DND-41 (cell line): ENCODE results near the gene SCAF11.

Source experiments
- ATAC-seq: fragments of 200-7000 bp; cut with Tn5 transposase; 3 replicates; pipeline ENCODE4 v1.9.1; 2021; ENCODE audit warnings: low read depth; ENCODE audit not compliant: insufficient read depth
- DNase-seq: peaks from one replicate; pipeline ENCODE4 v3.0.0-alpha.2; 2020
- H2AFZ ChIP-seq: 2 replicates; pipeline ENCODE4 v1.6.0; 2012; ENCODE audit warnings: low read depth, low read length
- H3K27ac ChIP-seq: 2 replicates; pipeline ENCODE4 v1.5.1; 2012; ENCODE audit warnings: low read length, inconsistent platforms
- H3K27me3 ChIP-seq: fragments of 200-600 bp; sonication (generic); 2 replicates; pipeline ENCODE4 v1.6.0; 2012; ENCODE audit warnings: low read length, mild to moderate bottlenecking, inconsistent platforms; ENCODE audit not compliant: insufficient read depth, poor library complexity
- H3K36me3 ChIP-seq: 2 replicates; pipeline ENCODE4 v1.5.1; 2012; ENCODE audit warnings: low read length, inconsistent platforms; ENCODE audit not compliant: insufficient read depth
- H3K4me1 ChIP-seq: 2 replicates; pipeline ENCODE4 v1.5.1; 2012; ENCODE audit warnings: mild to moderate bottlenecking, low read length; ENCODE audit not compliant: insufficient read depth
- H3K4me2 ChIP-seq: 2 replicates; pipeline ENCODE4 v1.6.0; 2012; ENCODE audit warnings: mild to moderate bottlenecking, moderate library complexity, low read length, inconsistent platforms; ENCODE audit not compliant: insufficient read depth
- H3K4me3 ChIP-seq, 2 experiments: fragments of 200-600 bp in 1 of 2; shearing (Covaris generic) in 1 of 2; 2 replicates each; pipeline ENCODE4 v1.5.1; 2012 to 2016; ENCODE audit warnings: inconsistent platforms in 2 of 2, low read length in 2 of 2, mild to moderate bottlenecking in 2 of 2, low read depth in 1 of 2, moderate library complexity in 1 of 2
- H3K79me2 ChIP-seq: 2 replicates; pipeline ENCODE4 v1.6.0; 2012; ENCODE audit warnings: low read length, inconsistent platforms; ENCODE audit not compliant: insufficient read depth
- H3K9ac ChIP-seq: 2 replicates; pipeline ENCODE4 v1.6.0; 2012; ENCODE audit warnings: low read depth, mild to moderate bottlenecking, inconsistent platforms, low read length, moderate library complexity
- H3K9me3 ChIP-seq: 2 replicates; pipeline ENCODE4 v1.5.1; 2012; ENCODE audit warnings: low read length, moderate library complexity, mild to moderate bottlenecking, inconsistent platforms; ENCODE audit not compliant: insufficient read depth, severe bottlenecking
- H4K20me1 ChIP-seq: 2 replicates; pipeline ENCODE4 v1.6.0; 2012; ENCODE audit warnings: low read length; ENCODE audit not compliant: insufficient read depth
- CTCF ChIP-seq: IDR thresholded peaks from 2 replicates; pipeline ENCODE4 v1.5.1; 2012; ENCODE audit warnings: borderline replicate concordance, low read length, moderate library complexity, mild to moderate bottlenecking; ENCODE audit not compliant: poor library complexity, severe bottlenecking; ENCODE audit errors: extremely low read depth
- EZH2 ChIP-seq: IDR thresholded peaks from 3 replicates; pipeline ENCODE4 v1.6.1; 2012; ENCODE audit warnings: borderline replicate concordance, low read depth, mild to moderate bottlenecking, moderate library complexity, low read length, inconsistent platforms; ENCODE audit not compliant: severe bottlenecking

The SCAF11 gene

GRCh38 chr12:45986641-45987339 is 3.6 kb downstream of the SCAF11 start:
- H3K4me3 ChIP-seq: no peak overlapping the region; a peak in 1 of 4 replicates
- H2AFZ ChIP-seq: no peak overlapping the region
- no peak overlapping the region for H3K27ac ChIP-seq
- H3K27me3 ChIP-seq: no peaks in the 10 kb centered on the region
- TF ChIP-seq EZH2: no peak
- TF ChIP-seq CTCF: no peak
- H3K9me3 ChIP-seq: no peaks in the 10 kb centered on the region
- H3K79me2 ChIP-seq: peaks cover 90% of the 10 kb centered on the region
- peaks cover 73% of the 10 kb centered on the region for H4K20me1 ChIP-seq
- DNase-seq (no peak), ATAC-seq (no peak)
- H3K4me2 ChIP-seq: peak overlapping the region; percentile 66
- peaks cover 34% of the 10 kb centered on the region for H3K4me1 ChIP-seq
- H3K9ac ChIP-seq: no peak overlapping the region
- H3K36me3 ChIP-seq: peaks cover 25% of the 10 kb centered on the region

GRCh38 chr12:45981075-45981837 is 9.1 kb downstream of the SCAF11 start:
- TF ChIP-seq CTCF (no peak), EZH2 (no peak)
- Histone ChIP-seq H3K4me2 (no peak overlapping the region), H3K9me3 (no peaks in the 10 kb centered on the region)

GRCh38 chr12:45980540-45980939 is 9.8 kb downstream of the SCAF11 start:
- peaks cover 8% of the 10 kb centered on the region; the same call in 1 of the 2 replicates for H3K36me3 ChIP-seq

More at GRCh38 chr12:45981075-45981837, 9.1 kb downstream of the SCAF11 start:
- DNase-seq (no peak), ATAC-seq (no peak)
- Histone ChIP-seq H3K4me1 (peaks cover 4% of the 10 kb centered on the region; the same call in 1 of the 2 replicates), H3K9ac (no peak overlapping the region), H3K4me3 (no peak overlapping the region), H3K79me2 (peaks cover 100% of the 10 kb centered on the region), H2AFZ (no peak overlapping the region), H3K27ac (no peak overlapping the region), H4K20me1 (peaks cover 91% of the 10 kb centered on the region), H3K27me3 (no peaks in the 10 kb centered on the region), H3K36me3 (peaks cover 8% of the 10 kb centered on the region)

More at GRCh38 chr12:45980540-45980939, 9.8 kb downstream of the SCAF11 start:
- Histone ChIP-seq H3K9me3 (no peaks in the 10 kb centered on the region), H3K4me3 (no peak overlapping the region), H3K79me2 (peaks cover 100% of the 10 kb centered on the region), H4K20me1 (peaks cover 91% of the 10 kb centered on the region), H3K4me2 (peak overlapping the region; percentile 4; the same call in 1 of the 2 replicates), H3K27ac (no peak overlapping the region), H3K27me3 (no peaks in the 10 kb centered on the region), H3K4me1 (peaks cover 4% of the 10 kb centered on the region; the same call in 1 of the 2 replicates), H3K9ac (no peak overlapping the region), H2AFZ (no peak overlapping the region)
- DNase-seq (no peak), ATAC-seq (no peak)
- TF ChIP-seq CTCF: no peak
- TF ChIP-seq EZH2: no peak
